Neural cell (in vitro differentiated cells): ENCODE measurements around the gene EDN1. TPM values are rescaled to one million over a fixed set of nuclear protein-coding genes. Genes with fewer than 3 reads are reported as not detected.

Experiments used
- H2AFZ ChIP-seq: fragments of 200-600, 300-800 bp; sonication (generic), shearing (Covaris generic); 2 replicates; pipeline ENCODE4 v1.6.0; 2014; ENCODE audit warnings: low read depth, mild to moderate bottlenecking, antibody characterized with exemption, low read length, moderate library complexity
- H3F3A ChIP-seq: fragments of 200-600 bp; shearing (Covaris generic); 2 replicates; pipeline ENCODE4 v1.6.1; 2016; ENCODE audit warnings: mild to moderate bottlenecking, moderate library complexity, mixed read lengths, antibody characterized with exemption, low read length; ENCODE audit not compliant: insufficient read depth, poor library complexity, severe bottlenecking
- H3K27ac ChIP-seq: fragments of 200-600, 300-800 bp; sonication (generic), shearing (Covaris generic); 2 replicates; pipeline ENCODE4 v1.5.1; 2014; ENCODE audit warnings: mild to moderate bottlenecking, low read length, moderate library complexity
- H3K27me3 ChIP-seq: fragments of 300-800, 200-600 bp; sonication (generic), shearing (Covaris generic); 2 replicates; pipeline ENCODE4 v1.6.0; 2014; ENCODE audit warnings: mild to moderate bottlenecking, low read depth, low read length, moderate library complexity; ENCODE audit not compliant: insufficient read depth
- H3K36me3 ChIP-seq: fragments of 300-800, 200-600 bp; sonication (generic), shearing (Covaris generic); 2 replicates; pipeline ENCODE4 v1.5.1; 2014; ENCODE audit warnings: mild to moderate bottlenecking, antibody characterized with exemption, low read length, moderate library complexity; ENCODE audit not compliant: insufficient read depth
- H3K4me2 ChIP-seq: fragments of 300-800, 200-600 bp; sonication (generic), shearing (Covaris generic); 2 replicates; pipeline ENCODE4 v1.6.0; 2014; ENCODE audit warnings: mild to moderate bottlenecking, low read length
- H3K4me3 ChIP-seq: fragments of 300-800, 200-600 bp; sonication (generic), shearing (Covaris generic); 2 replicates; pipeline ENCODE4 v1.5.1; 2014; ENCODE audit warnings: mild to moderate bottlenecking, low read length, moderate library complexity
- H3K79me2 ChIP-seq: fragments of 200-600 bp; shearing (Covaris generic); replicated peaks from 2 replicates; pipeline ENCODE4 v1.6.0; 2014; ENCODE audit warnings: mild to moderate bottlenecking, low read length, moderate library complexity; ENCODE audit not compliant: insufficient read depth
- H3K9ac ChIP-seq: fragments of 300-800, 200-600 bp; sonication (generic), shearing (Covaris generic); 2 replicates; pipeline ENCODE4 v1.6.1; 2016; ENCODE audit warnings: mild to moderate bottlenecking, low read length, mixed read lengths
- H3K9me2 ChIP-seq: fragments of 200-600 bp; shearing (Covaris generic); 2 replicates; pipeline ENCODE4 v1.6.1; 2016; ENCODE audit warnings: mild to moderate bottlenecking, low read length, mixed read lengths; ENCODE audit not compliant: insufficient read depth
- H3K9me3 ChIP-seq: fragments of 200-600, 300-800 bp; sonication (generic), shearing (Covaris generic); 2 replicates; pipeline ENCODE4 v1.6.1; 2016; ENCODE audit warnings: mild to moderate bottlenecking, mixed run types, low read length, moderate library complexity, mixed read lengths
- H4K20me1 ChIP-seq: fragments of 200-600 bp; shearing (Covaris generic); 2 replicates; pipeline ENCODE4 v1.6.1; 2016; ENCODE audit warnings: mild to moderate bottlenecking, mixed run types; ENCODE audit not compliant: insufficient read depth
- EP300 ChIP-seq: fragments of 450-650 bp; conservative IDR thresholded peaks from 2 replicates; pipeline ENCODE4 v1.6.1; 2014; ENCODE audit warnings: antibody characterized with exemption, mild to moderate bottlenecking, moderate library complexity; ENCODE audit not compliant: poor library complexity, severe bottlenecking
- EZH2 ChIP-seq: fragments of 200-600, 300-800 bp; shearing (Covaris generic), sonication (generic); IDR thresholded peaks from 2 replicates; pipeline ENCODE4 v1.6.1; 2014; ENCODE audit warnings: antibody characterized with exemption, low read length, borderline replicate concordance, mild to moderate bottlenecking; ENCODE audit not compliant: insufficient read depth, poor library complexity, severe bottlenecking
- MXI1 ChIP-seq: fragments of 450-650 bp; conservative IDR thresholded peaks from 2 replicates; pipeline ENCODE4 v1.6.1; 2014; ENCODE audit warnings: antibody characterized with exemption, mild to moderate bottlenecking; ENCODE audit not compliant: poor library complexity, severe bottlenecking
- POLR2AphosphoS5 ChIP-seq: IDR thresholded peaks from 2 replicates; pipeline ENCODE4 v1.6.1; 2012
- RAD21 ChIP-seq: fragments of 450-650 bp; conservative IDR thresholded peaks from 2 replicates; pipeline ENCODE4 v1.6.1; 2014; ENCODE audit warnings: antibody characterized with exemption, mild to moderate bottlenecking, moderate library complexity
- SMC3 ChIP-seq: fragments of 450-650 bp; conservative IDR thresholded peaks from 2 replicates; pipeline ENCODE4 v1.6.1; 2014; ENCODE audit warnings: antibody characterized with exemption, mild to moderate bottlenecking, moderate library complexity; ENCODE audit not compliant: poor library complexity
- TAF1 ChIP-seq: IDR thresholded peaks from 2 replicates; pipeline ENCODE4 v1.6.1; 2012; ENCODE audit warnings: low read depth
- polyA plus RNA-seq: library from polyadenylated mRNA; depleted of rRNA; stranded (reverse); fragments of >200 nt; gene quantifications from 2 replicates; pipeline ENCODE4 v1.2.3, GENCODE V29; 2014
- TF ChIP-seq, protein P1 (sequence below): fragments of 450-650 bp; IDR thresholded peaks from 2 replicates; pipeline ENCODE4 v1.5.1; 2014; ENCODE audit warnings: antibody characterized with exemption, mild to moderate bottlenecking, moderate library complexity; ENCODE audit not compliant: poor library complexity, severe bottlenecking
- TF ChIP-seq, protein P2 (sequence below): IDR thresholded peaks from 2 replicates; pipeline ENCODE4 v1.6.1; 2012; ENCODE audit warnings: borderline replicate concordance

The EDN1 gene
- polyA plus RNA-seq, 1 donor from 2014 or later: 2.2 TPM

GRCh38 chr6:12293235-12293930 lies 3.2 kb downstream of the EDN1 start:
- Histone ChIP-seq H4K20me1 (no peaks in the 10 kb centered on the region), H3K4me3 (no peak overlapping the region), H3K4me2 (no peak overlapping the region), H3K9me2 (no peaks in the 10 kb centered on the region), H3K9me3 (no peaks in the 10 kb centered on the region), H3K27ac (no peak overlapping the region), H3K9ac (no peak overlapping the region), H2AFZ (no peak overlapping the region), H3K27me3 (peaks cover 41% of the 10 kb centered on the region), H3K79me2 (no peaks in the 10 kb centered on the region), H3K36me3 (no peaks in the 10 kb centered on the region), H3F3A (no peaks in the 10 kb centered on the region)
- TF ChIP-seq TAF1: no peak

DNA sequence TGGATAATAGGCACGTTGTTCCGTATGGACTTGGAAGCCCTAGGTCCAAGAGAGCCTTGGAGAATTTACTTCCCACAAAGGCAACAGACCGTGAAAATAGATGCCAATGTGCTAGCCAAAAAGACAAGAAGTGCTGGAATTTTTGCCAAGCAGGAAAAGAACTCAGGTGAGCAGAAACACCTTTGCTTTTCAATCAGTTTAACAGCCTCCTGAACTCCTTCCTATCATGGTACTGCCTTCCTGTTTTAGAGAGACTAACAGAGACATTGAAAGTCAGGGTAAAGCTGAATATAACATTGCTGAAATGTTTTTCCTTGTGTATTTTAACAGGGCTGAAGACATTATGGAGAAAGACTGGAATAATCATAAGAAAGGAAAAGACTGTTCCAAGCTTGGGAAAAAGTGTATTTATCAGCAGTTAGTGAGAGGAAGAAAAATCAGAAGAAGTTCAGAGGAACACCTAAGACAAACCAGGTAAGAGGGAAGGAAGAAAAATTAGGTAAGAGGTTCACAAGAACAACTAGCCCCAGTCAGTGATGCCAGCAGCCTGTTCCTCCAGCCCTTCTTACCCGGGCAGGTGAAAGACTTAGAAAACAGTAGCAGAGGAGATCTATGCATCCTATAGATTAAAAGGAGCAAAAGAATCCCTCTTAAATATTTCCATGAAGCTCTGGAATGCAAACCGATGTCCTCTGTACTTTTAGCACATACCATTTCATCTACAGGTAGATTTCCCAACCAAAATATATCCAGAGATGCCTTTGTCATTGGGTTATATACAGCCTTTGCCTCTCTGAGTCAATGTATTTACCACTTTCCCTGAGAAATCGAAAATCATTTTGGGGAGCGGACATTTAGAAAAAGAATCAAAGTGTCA lies 4.0 kb downstream of the EDN1 start:
- H3K4me3 ChIP-seq: no peak overlapping the region
- no peak overlapping the region for H2AFZ ChIP-seq
- no peaks in the 10 kb centered on the region for H3F3A ChIP-seq
- H3K9me3 ChIP-seq: no peaks in the 10 kb centered on the region
- H3K27me3 ChIP-seq: peaks cover 34% of the 10 kb centered on the region
- no peaks in the 10 kb centered on the region for H3K9me2 ChIP-seq
- no peaks in the 10 kb centered on the region for H3K36me3 ChIP-seq
- H3K79me2 ChIP-seq: no peaks in the 10 kb centered on the region
- no peak overlapping the region for H3K27ac ChIP-seq
- no peak overlapping the region for H3K4me2 ChIP-seq
- no peak for TF ChIP-seq EZH2
- no peak for TF ChIP-seq SMC3
- TF ChIP-seq, protein P1, sequence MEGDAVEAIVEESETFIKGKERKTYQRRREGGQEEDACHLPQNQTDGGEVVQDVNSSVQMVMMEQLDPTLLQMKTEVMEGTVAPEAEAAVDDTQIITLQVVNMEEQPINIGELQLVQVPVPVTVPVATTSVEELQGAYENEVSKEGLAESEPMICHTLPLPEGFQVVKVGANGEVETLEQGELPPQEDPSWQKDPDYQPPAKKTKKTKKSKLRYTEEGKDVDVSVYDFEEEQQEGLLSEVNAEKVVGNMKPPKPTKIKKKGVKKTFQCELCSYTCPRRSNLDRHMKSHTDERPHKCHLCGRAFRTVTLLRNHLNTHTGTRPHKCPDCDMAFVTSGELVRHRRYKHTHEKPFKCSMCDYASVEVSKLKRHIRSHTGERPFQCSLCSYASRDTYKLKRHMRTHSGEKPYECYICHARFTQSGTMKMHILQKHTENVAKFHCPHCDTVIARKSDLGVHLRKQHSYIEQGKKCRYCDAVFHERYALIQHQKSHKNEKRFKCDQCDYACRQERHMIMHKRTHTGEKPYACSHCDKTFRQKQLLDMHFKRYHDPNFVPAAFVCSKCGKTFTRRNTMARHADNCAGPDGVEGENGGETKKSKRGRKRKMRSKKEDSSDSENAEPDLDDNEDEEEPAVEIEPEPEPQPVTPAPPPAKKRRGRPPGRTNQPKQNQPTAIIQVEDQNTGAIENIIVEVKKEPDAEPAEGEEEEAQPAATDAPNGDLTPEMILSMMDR: no peak
- TF ChIP-seq POLR2AphosphoS5: no peak
- no peak for TF ChIP-seq MXI1
- TF ChIP-seq RAD21: no peak
- no peak for TF ChIP-seq EP300
- no peak for TF ChIP-seq TAF1
- TF ChIP-seq, protein P2, sequence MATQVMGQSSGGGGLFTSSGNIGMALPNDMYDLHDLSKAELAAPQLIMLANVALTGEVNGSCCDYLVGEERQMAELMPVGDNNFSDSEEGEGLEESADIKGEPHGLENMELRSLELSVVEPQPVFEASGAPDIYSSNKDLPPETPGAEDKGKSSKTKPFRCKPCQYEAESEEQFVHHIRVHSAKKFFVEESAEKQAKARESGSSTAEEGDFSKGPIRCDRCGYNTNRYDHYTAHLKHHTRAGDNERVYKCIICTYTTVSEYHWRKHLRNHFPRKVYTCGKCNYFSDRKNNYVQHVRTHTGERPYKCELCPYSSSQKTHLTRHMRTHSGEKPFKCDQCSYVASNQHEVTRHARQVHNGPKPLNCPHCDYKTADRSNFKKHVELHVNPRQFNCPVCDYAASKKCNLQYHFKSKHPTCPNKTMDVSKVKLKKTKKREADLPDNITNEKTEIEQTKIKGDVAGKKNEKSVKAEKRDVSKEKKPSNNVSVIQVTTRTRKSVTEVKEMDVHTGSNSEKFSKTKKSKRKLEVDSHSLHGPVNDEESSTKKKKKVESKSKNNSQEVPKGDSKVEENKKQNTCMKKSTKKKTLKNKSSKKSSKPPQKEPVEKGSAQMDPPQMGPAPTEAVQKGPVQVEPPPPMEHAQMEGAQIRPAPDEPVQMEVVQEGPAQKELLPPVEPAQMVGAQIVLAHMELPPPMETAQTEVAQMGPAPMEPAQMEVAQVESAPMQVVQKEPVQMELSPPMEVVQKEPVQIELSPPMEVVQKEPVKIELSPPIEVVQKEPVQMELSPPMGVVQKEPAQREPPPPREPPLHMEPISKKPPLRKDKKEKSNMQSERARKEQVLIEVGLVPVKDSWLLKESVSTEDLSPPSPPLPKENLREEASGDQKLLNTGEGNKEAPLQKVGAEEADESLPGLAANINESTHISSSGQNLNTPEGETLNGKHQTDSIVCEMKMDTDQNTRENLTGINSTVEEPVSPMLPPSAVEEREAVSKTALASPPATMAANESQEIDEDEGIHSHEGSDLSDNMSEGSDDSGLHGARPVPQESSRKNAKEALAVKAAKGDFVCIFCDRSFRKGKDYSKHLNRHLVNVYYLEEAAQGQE: no peak
- H4K20me1 ChIP-seq: no peaks in the 10 kb centered on the region
- no peak overlapping the region for H3K9ac ChIP-seq
